IPS DF 19.7 (cell line): ENCODE measurements around the gene CORO7.

ENCODE experiments used
- DNase-seq: peaks from one replicate; pipeline ENCODE4 v3.0.0-alpha.2; 2013; ENCODE audit warnings: low read depth, low spot score

Gene CORO7

GRCh38 chr16:4416200-4417032 is at the start of gene CORO7:
CORO7 (minus strand) TSS chr16:4416596; CDS start chr16:4416518, 78 bp downstream.
- no peak for DNase-seq

- DNase-seq = no peak
These were observed 47.2 kb upstream of the CORO7 start for GRCh38 chr16:4463522-4464163.

GRCh38 chr16:4461250-4462085 is 45.1 kb upstream of the CORO7 start:
- DNase-seq = no peak

GRCh38 chr16:4460936-4461249 is 44.5 kb upstream of the CORO7 start:
- no peak for DNase-seq

- no peak for DNase-seq
These were observed 39.6 kb upstream of the CORO7 start for GRCh38 chr16:4455951-4456350.

- no peak for DNase-seq
These were observed 38.7 kb upstream of the CORO7 start for GRCh38 chr16:4455081-4455480.

GRCh38 chr16:4454623-4455022 is 38.2 kb upstream of the CORO7 start:
- no peak for DNase-seq

GRCh38 chr16:4452674-4453073 is 36.3 kb upstream of the CORO7 start:
- DNase-seq = no peak

GRCh38 chr16:4450931-4451519 is 34.6 kb upstream of the CORO7 start:
- no peak for DNase-seq

- no peak for DNase-seq
These were observed 34.0 kb upstream of the CORO7 start for GRCh38 chr16:4450430-4450829.

GRCh38 chr16:4443986-4444385 is 27.6 kb upstream of the CORO7 start:
- DNase-seq = no peak

- no peak for DNase-seq
These were observed 26.9 kb upstream of the CORO7 start for GRCh38 chr16:4443271-4443670.

- no peak for DNase-seq
These were observed 26.0 kb upstream of the CORO7 start for GRCh38 chr16:4442371-4442770.

- no peak for DNase-seq
These were observed 21.0 kb upstream of the CORO7 start for GRCh38 chr16:4437366-4437765.

- no peak for DNase-seq
These were observed 19.1 kb upstream of the CORO7 start for GRCh38 chr16:4435337-4436067.

GRCh38 chr16:4433914-4434787 is 17.8 kb upstream of the CORO7 start:
- DNase-seq = no peak

- DNase-seq = no peak
These were observed 16.8 kb upstream of the CORO7 start for GRCh38 chr16:4433228-4433627.

- no peak for DNase-seq
These were observed 14.6 kb upstream of the CORO7 start for GRCh38 chr16:4431023-4431422.

- DNase-seq = no peak
These were observed 12.1 kb upstream of the CORO7 start for GRCh38 chr16:4428500-4428899.

- no peak for DNase-seq
These were observed 10.5 kb upstream of the CORO7 start for GRCh38 chr16:4426722-4427372.
